Progenitor cell of endocrine pancreas (in vitro differentiated cells): ENCODE results near the gene PTGFRN. TPM values are rescaled to one million over a fixed set of nuclear protein-coding genes. Genes with fewer than 3 reads are reported as not detected.

Experiments used
- DNase-seq: peaks from one replicate; pipeline ENCODE4 v3.0.0; 2021; ENCODE audit warnings: low spot score; ENCODE audit not compliant: unreplicated experiment
- H3K27ac Mint-ChIP-seq: 2 replicates; pipeline ENCODE4 v1.8.0; 2021; ENCODE audit warnings: mild to moderate bottlenecking, moderate library complexity, mixed read lengths
- H3K27me3 Mint-ChIP-seq: 2 replicates; pipeline ENCODE4 v1.8.0; 2021; ENCODE audit warnings: mixed read lengths
- H3K36me3 Mint-ChIP-seq: 2 replicates; pipeline ENCODE4 v1.8.0; 2022; ENCODE audit warnings: mixed read lengths; ENCODE audit not compliant: insufficient read depth
- H3K4me1 Mint-ChIP-seq: 2 replicates; pipeline ENCODE4 v1.8.0; 2021; ENCODE audit warnings: low read depth, mixed read lengths
- H3K4me3 Mint-ChIP-seq: 2 replicates; pipeline ENCODE4 v1.8.0; 2021; ENCODE audit warnings: low read depth, mild to moderate bottlenecking, moderate library complexity, mixed read lengths
- H3K9me3 Mint-ChIP-seq: 2 replicates; pipeline ENCODE4 v1.8.0; 2021; ENCODE audit warnings: low read depth, mixed read lengths
- total RNA-seq: library from RNA; stranded (reverse); gene quantifications from 2 replicates; pipeline ENCODE4 v1.2.1, GENCODE V29; 2021
- TF ChIP-seq, protein P1 (sequence below): fragments of 200-600 bp; sonication (generic); IDR thresholded peaks from one replicate; pipeline ENCODE4 v1.5.0; 2021; ENCODE audit warnings: antibody characterized with exemption, mild to moderate bottlenecking; ENCODE audit not compliant: unreplicated experiment

The PTGFRN gene
- total RNA-seq, 1 donor from 2014 or later, result 42.9 TPM

DNA sequence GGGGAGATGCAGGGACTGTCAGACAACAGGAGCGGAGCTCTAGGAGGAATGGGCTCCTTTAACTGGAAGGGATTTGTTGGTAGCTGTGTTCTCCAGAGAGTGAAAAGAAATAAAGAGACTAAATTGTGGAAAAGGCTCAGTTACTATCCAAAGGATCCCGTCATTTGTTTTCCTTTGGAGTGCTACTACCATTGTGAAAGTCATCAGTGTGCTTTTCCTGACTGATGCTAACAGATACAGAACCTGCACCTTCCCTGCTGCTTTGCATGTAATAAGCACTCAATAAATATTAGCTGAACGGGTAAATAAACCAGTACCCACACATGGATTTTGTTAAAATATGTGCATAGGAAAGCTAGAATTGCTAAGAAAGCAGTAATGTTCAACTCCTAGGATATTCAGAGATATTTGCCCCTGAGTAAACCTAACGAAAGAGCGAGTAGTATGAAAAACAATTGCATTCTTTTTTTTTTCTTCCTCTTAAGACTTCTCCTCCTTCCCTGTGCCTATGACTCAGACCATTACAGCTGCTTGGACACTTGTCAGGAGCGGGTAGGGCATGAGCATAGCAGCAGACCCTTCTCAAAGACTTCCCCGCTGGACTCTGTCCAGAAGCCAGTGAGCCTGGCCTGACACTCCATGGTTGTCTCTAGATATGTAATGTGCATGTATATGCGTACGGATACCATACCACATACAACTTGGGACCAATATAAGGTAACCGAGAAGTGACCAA is 41.7 kb downstream of the PTGFRN start:
- Mint-ChIP-seq H3K4me3 (no peak overlapping the region), H3K9me3 (no peaks in the 10 kb centered on the region), H3K4me1 (no peaks in the 10 kb centered on the region), H3K27me3 (no peaks in the 10 kb centered on the region), H3K36me3 (peaks cover 25% of the 10 kb centered on the region), H3K27ac (no peak overlapping the region)
- TF ChIP-seq, protein P1, sequence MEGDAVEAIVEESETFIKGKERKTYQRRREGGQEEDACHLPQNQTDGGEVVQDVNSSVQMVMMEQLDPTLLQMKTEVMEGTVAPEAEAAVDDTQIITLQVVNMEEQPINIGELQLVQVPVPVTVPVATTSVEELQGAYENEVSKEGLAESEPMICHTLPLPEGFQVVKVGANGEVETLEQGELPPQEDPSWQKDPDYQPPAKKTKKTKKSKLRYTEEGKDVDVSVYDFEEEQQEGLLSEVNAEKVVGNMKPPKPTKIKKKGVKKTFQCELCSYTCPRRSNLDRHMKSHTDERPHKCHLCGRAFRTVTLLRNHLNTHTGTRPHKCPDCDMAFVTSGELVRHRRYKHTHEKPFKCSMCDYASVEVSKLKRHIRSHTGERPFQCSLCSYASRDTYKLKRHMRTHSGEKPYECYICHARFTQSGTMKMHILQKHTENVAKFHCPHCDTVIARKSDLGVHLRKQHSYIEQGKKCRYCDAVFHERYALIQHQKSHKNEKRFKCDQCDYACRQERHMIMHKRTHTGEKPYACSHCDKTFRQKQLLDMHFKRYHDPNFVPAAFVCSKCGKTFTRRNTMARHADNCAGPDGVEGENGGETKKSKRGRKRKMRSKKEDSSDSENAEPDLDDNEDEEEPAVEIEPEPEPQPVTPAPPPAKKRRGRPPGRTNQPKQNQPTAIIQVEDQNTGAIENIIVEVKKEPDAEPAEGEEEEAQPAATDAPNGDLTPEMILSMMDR, result no peak
- DNase-seq, result no peak

DNA sequence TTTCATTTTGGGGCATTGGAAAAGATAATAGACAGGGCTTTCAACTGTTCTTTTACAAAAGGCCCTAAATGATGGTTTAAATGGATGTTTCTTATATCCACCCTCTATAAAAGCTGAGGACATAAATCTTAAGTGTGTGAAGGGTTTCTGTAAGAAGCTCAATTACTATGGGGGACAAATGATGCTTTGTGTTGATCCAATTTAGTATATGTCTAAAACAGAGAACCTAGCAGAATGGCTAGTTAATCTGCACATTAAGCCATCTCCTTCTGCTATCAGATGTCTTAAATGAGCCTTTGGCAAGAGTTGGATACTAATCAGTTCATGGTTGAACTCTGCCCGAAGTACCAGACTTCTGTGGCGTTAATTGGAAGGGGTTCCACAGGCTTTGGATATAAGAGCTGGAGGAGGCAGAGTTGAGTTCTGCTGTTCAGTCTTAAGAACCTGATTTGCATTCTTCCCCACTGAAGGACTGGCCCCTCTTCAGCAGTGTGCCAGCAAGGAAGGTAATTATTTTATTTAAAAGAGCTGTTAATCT is 43.1 kb downstream of the PTGFRN start:
- no peak for DNase-seq
- Mint-ChIP-seq H3K36me3 (peaks cover 24% of the 10 kb centered on the region), H3K27ac (no peak overlapping the region), H3K4me3 (no peak overlapping the region), H3K9me3 (no peaks in the 10 kb centered on the region), H3K4me1 (no peaks in the 10 kb centered on the region), H3K27me3 (no peaks in the 10 kb centered on the region)
- TF ChIP-seq, protein P1, result no peak

DNA sequence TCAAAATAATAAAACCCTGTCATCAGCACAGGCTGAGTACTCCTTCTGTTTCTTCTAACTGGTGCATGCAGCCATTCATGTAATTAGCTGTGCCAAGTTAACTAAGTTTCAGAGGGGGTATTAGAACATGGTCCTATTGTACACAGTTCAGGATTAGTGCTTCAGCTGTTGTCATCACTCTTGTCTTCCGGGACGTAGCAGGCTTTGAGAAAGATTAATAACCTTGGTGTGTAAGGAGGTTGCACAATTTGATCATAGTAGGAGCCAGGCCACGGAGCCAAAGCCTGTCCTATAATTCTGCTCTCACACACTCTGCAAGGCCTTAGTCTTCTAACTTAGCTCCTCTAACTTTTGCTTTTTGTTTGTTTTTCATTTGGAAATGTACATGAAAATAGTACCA is 44.7 kb downstream of the PTGFRN start:
- no peaks in the 10 kb centered on the region for H3K9me3 Mint-ChIP-seq
- H3K4me3 Mint-ChIP-seq, result no peak overlapping the region
- TF ChIP-seq, protein P1, result no peak
- no peak for DNase-seq
- H3K4me1 Mint-ChIP-seq, result no peaks in the 10 kb centered on the region
- H3K27ac Mint-ChIP-seq, result no peak overlapping the region
- peaks cover 20% of the 10 kb centered on the region for H3K36me3 Mint-ChIP-seq
- H3K27me3 Mint-ChIP-seq, result no peaks in the 10 kb centered on the region

DNA sequence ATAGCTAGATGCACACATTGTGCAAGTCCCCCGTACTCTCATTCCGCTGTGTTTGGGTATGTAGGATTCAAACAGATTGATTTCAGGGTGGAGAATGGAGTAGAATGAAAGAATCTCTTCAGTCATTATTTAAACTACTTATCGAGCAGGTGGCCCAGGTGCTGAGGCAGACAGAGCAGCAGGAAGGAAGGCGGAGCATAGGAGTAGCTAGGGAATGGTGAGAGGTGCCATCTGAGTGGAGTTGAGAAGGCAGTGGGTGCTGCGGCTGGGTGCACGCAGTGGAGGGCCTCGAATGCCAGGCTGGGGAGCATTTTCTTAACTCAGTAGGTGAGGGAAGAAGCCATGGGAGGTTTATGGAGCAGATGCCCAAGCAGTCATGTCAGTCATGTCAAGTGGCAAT is 46.7 kb downstream of the PTGFRN start:
- H3K27me3 Mint-ChIP-seq, result no peaks in the 10 kb centered on the region
- TF ChIP-seq, protein P1, result no peak
- H3K9me3 Mint-ChIP-seq, result no peaks in the 10 kb centered on the region
- H3K36me3 Mint-ChIP-seq, result peaks cover 14% of the 10 kb centered on the region
- no peak for DNase-seq
- no peak overlapping the region for H3K4me3 Mint-ChIP-seq
- no peaks in the 10 kb centered on the region for H3K4me1 Mint-ChIP-seq
- H3K27ac Mint-ChIP-seq, result no peak overlapping the region

- no peak overlapping the region for H3K4me3 Mint-ChIP-seq
- no peaks in the 10 kb centered on the region for H3K4me1 Mint-ChIP-seq
- no peaks in the 10 kb centered on the region for H3K9me3 Mint-ChIP-seq
- no peak for DNase-seq
- peaks cover 7% of the 10 kb centered on the region for H3K36me3 Mint-ChIP-seq
- no peaks in the 10 kb centered on the region for H3K27me3 Mint-ChIP-seq
- TF ChIP-seq, protein P1, result no peak
- no peak overlapping the region for H3K27ac Mint-ChIP-seq
Observed at GRCh38 chr1:116957646-116958045, 47.9 kb downstream of the PTGFRN start.
